HL-60/S4 treated with phorbol 12-myristate 13-acetate at 8.2 ng/mL for 4 days and 3 days (cell line): ENCODE data around the gene WLS.
"Not testable (repeated sequence)": the region's sequence is repeated elsewhere in the genome, so short reads cannot be mapped to it uniquely, and the experiment has no call there.

Experiments used
- in situ Hi-C: fragments of 300-500 bp; cut with MboI; formaldehyde crosslinking; loops from 2 replicates; pipeline ENCODE4 v1.15.0; 2022; ENCODE audit warnings: low sequenced_read_pairs

The WLS gene

DNA sequence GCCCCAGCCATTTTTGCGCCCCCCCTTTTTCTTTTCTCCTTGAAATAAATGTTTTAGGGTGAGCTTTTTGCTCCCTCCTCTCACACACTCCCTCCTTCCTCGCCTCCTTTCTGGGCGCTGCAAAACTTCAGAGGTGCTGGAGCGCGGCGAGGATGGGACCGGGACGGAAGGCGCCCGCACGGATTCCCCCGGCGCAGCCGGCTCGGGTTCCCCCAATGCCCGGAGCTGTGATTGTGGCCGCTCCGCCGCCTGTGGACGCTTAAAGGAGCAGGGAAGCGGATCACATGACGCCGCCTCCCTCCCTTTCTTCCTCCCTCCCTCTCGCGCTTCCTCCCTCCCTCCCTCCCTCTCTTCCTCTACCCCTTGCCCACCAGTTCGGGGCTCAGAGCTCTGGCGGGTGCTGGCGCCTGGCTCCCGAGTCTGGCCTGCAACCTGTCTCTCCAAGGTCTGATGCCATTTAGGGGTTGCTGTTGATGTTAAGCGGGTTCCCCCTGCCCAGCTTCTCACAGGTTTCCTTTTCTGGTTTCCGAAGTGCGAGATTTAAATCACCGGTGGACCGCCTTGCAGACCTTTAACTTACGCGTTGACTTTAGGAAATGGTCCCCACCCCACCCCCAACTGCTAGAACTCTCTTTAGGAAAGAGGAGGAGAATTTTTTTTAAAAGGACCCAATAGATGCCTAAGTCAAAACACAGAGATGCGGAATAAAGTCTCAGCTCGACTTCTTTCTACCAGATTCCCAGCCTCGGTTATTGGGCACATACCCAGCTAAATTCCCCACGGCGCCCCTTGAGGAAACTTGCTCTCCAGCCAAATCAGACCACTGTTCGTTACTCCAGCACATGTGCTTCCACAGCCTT, at the start of gene WLS:
WLS (minus strand) TSS at position 235 of the 860 bp plus-strand sequence; CDS start at position 11, 224 bp downstream.
- in situ Hi-C loops = no loop called here

DNA sequence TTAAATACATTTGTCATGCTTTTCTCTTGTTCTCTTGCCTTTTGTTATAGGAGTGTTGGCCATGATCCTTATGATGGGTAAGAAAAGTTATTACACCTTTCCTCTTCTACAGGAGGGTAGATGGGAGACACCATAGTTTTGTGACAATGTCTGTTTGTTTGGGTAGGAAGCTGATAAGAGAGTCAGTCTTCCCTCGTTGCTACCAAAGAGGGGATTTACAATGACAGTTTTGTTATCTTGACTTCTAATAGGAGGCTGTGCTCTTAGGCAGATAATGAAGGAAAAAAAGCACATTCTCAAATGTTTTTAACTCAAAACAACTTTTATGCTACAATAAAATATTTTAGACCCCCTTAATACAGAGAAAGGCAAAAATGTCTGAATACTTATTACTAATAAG, 48.0 kb upstream of the WLS start:
- in situ Hi-C loops = no loop called here

DNA sequence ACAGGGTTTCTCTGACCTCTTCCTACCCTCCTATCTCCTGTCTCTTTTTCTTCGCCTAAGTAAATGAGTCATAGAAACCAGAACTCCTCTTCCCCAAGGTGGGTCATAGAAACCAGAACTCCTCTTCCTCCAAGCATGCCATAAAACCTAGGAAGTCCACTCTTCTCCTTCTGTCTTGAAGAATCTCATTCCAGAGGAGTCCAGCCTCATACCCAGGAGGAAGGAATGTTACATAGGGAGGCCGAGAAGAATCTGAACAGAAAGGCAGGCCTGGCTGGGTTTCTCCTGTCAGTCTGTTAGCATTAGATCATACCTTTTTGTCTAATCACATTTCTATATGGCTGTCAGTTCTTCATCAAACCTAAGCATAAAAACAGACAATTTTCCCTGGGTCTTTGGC, 47.5 kb upstream of the WLS start:
- in situ Hi-C loops = no loop called here

DNA sequence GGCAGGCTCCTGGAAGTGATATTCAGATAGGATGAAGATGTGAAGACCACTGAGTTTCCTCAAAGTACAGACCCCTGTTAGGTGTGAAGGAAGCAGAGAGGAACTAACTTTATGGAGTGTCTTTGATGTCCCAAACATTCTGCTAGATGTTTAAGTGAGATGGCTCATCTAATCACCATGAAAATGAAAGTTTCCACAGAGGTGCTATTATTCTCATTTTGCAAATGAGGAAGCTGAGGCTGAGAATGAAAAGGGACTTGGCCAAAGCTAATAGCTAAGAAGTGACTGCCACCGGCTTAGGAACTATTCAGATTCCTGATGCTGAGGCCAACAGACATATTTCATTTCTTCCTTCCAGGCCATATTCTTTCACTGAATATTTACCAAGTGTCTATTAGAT, 45.9 kb upstream of the WLS start:
- in situ Hi-C loops = no loop called here

DNA sequence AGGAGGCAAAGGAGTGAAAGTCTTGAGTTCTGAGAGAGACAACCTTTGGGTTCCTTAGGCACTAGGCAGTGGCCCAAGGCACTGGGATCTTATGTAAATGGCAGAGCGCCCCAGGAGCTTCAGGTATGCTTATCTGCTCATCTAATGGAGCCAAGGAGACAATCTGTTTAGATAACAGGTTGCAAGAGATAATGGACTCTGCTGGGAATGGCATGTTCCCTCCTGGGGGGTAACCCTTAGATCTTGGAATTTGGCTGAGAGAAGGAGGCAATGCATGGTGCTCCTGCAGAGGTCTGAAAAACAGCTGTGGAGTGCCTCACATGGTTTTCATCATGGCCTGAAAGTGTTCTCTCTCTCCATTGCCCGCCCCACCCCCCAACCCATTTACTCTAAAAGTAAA, 44.1 kb upstream of the WLS start:
- in situ Hi-C loops = no loop called here

DNA sequence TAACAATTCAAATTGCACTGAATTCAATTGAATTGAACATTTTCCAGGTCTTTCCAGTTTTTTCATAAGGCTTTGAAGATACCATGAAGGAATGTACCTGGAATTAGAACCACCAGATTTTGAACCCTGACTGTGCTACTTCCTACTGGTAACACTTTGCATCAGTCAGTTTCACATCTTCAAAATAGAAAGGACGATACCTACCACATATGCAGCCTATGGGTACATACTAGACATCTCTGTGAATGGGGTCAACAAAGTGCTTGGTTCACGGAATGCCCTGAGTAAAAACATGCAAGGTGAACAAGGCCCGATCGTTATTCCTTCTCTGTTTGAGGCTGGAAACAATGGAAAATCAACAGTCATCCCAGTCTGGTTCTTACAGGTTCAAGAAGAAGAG, 41.2 kb upstream of the WLS start:
- in situ Hi-C loops = no loop called here

DNA sequence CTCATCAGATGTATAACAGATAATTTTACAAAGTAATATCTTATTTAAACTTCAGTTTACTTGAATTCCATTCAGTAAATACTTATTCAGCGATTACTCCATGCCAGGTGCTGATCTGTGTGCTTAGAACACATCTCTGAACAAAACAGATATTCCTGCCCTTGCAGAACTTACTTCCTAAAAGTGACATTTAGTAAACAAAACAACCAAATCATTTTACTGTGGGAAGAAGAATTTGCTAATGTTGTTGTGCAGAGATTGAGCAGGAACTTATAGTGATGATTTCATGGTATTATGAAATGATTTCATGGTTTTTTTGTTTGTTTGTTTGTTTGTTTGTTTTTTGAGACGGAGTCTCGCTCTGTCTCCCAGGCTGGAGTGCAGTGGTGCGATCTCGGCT, 39.3 kb upstream of the WLS start:
- in situ Hi-C loops = no loop called here

DNA sequence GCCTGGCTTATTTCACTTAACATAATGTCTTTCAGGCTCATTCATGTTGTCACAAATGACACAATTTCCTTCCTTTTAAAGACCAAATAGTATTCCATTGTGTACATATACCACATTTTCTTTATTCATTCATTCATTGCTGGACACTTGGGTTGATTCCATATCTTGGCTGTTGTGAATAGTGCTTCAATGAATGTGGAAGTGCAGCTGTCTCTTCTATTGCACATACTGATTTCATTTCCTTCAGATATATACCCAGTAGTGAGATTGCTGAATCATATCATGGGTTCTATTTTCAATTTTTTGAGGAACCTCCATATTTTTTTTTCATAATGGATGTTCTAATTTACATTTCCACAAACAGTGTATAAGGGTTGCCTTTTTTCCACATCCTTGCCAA, 38.6 kb upstream of the WLS start:
- in situ Hi-C loops = no loop called here

DNA sequence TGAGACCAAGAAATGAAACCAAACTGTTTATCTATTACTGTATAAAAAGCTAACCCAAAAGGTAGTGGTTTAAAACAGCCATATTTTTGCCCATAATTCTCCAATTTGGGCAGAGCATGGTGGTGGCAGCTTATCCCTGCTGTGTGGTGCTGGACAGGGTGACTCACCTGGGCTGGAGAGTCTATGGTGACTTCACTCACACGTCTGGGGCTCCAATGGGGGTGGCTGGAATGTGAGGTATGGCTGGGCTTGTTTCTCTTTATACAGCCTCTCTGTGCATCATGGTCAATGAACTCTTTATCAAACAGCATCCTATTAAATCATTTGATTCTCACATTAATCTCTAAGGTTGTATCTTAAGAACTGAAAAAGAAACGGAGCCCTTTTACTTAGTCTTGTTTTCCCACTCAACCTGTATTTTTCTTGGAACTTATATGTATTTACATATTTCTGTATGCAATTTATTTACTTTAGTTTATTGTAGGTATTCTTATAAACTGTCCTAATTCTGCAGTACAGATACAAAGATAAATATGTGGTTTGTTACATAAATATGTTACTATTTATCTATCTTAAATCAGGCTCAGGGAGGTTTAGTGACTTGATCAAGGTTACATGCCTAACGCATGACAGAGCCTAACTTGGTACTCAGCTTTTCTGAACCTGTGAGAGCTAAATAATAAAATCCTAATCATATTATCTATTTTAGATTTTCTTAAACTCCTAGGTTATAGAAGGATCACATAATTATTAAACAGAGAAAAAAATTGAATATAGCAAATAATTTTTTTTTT, 37.5 kb upstream of the WLS start:
- in situ Hi-C loops = no loop called here

DNA sequence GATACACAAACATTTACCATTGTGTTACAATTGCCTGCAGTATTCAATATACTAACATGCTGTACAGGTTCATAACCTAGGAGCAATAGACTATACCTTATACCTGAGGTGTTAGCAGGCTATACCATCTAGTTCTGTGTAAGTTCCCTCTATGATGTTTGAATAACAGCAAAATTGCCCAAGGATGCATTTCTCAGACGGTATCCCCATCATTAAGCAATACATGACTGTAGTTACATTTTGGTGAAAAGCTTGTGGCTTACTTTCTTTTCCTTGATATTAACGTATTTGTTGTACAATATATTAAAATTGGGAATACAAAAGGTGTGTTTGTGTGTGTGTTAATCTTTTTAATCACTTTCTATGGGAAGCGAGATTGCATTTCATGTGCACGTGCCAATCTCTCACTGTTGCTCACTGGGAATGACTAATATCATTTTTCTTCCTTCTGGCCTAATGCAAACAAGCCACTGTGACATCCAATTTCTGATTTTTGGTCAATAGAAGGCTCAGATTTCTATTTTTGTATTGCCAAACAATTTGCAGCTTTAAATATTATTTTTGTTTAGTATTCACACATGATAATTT, 36.7 kb upstream of the WLS start:
- in situ Hi-C loops = no loop called here

DNA sequence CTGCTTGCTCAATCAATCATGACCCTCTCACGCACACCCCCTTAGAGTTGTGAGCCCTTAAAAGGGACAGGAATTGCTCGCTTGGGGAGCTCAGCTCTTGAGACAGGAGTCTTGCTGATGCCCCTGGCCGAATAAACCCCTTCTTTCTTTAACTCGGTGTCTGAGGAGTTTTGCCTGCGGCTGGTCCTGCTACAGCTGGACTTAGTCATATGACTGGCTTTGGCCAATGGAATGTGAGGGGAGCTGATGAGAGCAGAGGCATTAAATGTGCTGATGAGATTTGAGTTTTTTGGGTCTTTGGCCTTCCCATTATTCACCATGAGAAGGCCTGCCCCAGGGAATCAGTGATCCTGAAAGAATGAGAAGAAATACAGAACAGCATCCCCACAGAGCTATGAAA, 24.5 kb upstream of the WLS start:
- in situ Hi-C loops = not testable (repeated sequence)

DNA sequence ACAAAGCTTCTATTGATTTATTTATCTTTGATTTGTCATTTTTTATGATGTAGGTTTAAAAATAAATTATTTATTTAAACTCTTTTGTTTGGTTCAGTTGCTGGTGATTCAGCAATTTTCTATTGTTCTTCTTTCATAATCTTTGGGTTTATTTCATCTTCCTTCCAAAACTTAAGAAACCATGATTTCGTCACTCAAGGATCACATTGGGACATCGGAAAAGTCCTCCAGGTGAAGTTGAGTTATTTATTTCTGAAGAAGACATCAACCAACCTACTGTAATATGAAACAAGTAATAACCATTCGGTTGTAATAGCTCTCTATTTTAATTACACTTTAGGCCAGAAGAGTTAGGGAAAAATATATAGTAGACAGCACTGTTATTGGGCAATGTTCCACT, 23.0 kb upstream of the WLS start:
- in situ Hi-C loops = no loop called here

DNA sequence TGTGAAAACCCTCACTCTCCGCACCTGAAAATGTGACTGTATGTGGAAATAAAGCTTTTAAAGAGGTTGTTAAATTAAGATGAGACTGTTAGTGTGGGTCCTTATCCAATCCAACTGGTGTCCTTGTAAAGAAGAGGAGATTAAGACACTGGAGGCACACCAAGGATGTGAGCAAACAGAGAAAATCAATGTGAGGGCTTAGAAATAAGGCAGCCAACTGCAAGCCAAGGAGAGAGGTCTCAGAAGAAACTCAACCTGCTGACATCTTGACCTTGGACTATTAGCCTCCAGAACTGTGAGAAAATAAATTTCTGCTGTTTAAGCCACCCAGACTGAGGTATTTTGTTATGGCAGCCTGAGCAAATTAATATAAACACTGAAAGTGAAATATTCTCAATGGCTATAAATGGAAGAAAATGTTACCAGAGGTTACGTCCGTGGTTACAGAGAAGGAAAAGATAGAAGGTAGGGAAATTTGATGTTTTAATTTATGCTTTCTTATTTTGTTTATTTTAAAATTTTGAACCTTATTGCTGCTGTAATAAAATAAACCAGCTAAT, 22.4 kb upstream of the WLS start:
- in situ Hi-C loops = no loop called here

DNA sequence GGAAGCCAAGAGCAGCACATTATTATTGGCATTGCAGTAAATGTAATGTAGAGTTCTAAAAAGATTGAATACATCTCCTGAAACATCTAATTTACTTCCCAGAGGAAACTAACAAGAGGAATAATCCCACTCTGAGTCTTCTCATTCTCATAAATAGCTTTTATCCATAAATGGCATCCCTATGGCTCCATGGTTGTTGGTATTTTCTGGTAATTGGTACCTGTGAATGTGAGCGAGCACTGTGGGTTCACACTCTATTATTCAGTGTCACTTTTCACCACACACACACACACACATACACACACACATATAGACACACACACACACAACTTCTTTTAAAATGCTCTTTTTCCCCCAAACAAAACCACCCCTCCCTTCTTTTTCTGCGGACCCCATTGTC, 4.7 kb upstream of the WLS start:
- in situ Hi-C loops = no loop called here

DNA sequence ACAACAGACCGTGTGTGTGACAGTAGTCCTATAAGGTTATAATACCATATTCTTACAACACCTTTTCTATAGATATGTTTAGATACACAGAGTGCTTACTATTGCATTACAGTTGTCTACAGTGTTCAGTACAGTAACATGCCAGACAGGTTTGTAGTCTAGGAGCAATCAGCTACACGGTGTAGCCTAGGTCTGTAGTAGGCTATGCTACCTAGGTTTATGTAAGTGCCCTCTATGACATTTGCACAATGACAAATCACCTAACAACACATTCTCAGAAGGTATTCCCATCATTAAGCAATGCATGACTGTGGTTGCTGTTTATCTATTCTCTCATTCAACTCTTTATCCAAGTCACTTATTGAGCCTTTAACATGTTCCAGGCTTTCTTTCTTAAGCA, 1.8 kb upstream of the WLS start:
- in situ Hi-C loops = no loop called here

DNA sequence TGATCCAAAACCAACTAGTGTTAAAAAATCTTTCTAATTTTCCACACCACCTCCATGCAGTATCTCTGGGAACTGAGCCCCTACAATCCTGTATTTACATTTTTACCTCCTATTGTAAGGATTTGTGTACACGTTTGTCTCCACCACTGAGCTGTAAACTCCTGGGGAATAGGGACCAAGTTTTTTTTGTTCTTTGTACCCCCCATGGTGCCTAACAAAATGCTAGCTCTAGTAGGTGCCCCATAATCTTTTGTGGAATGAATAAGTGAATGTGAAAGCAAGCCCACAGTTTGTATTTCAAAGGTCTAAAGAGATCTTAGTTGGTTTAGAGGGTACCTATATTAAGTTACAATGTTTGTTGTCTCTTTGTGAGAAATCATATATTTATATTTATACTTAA, 879 bp upstream of the WLS start:
- in situ Hi-C loops = no loop called here

DNA sequence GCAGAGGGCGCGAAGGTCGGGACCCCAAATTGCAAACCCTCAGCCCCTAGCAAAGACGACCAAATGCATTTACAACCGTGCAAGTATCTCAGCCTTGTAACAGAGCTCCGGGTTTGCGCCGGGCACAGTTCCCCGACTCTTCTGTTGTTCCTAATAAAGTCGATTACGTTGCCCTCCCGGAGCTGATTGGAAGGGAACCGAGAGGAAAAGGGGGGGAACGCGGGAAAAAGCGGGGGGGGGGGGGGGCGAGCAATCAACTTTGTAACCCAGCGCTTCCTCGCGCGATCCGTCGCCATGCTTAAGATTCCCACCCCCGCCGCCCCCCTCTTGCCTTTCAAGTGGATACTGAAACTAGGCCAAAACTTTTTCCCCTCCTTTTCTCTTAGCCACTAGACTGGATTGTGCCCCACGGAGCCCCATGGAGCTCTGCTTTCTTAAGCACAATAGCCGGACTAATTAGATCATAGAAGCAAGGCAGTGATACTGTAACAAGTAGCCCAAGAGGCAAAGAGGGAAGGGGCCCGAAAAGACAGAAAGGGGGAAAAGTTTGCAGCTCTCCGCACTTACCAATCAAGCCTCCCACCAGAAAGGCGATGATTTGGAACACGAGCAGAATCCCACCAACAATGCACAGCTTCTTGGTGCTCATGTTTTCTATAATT, 565 bp downstream of the WLS start:
- in situ Hi-C loops = no loop called here

DNA sequence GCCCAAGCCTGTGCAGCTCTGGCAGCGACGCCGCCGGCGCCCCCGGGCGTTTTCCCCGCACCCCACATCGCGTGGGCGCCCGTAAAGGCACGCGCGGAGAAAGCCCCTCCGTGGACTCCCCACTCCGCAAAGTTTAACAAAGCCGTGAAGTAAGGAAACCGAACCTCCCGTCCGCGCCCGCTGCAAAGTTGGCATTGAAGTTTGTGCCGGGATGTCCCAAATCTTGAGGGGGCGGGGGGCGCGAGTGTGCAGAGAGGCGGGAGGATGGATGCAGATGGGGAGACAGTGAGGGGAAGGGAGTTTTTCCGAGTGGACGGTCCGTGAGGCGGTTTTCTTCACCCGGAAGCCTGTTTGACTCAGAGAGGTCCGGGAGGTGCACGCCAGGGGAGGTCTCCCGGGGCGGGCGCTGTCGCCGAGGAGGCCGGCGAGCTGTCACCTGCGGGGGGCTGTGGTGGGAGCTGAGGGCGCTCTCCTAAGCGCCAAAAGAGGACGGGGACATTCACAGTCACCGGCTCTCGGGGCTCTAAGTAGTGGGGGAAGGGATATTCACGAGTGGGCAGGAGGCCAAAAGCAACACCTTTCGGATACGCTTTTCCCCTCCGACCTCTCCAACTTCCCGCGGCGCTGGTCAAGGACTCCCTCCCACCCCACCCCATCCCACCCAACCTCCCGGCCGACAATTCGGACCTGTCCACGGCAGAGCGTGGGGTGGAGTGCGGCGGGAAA, 1.3 kb downstream of the WLS start:
- in situ Hi-C loops = no loop called here

DNA sequence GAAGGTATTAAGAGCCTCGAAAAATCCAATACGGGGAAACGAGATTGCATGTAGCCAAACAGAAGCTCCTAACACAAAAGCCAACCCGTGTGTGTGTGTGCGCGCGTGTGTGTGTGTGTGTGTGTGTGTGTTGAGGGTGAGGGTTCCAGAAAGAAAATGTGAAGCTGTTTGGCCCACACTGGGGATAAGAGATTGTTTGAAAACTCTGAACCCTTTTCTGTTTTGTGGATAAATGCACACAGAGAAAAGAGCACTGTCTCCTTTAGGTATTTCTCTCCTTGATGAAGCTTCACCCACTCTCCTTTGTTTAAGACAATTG, 1.9 kb downstream of the WLS start:
- in situ Hi-C loops = no loop called here

DNA sequence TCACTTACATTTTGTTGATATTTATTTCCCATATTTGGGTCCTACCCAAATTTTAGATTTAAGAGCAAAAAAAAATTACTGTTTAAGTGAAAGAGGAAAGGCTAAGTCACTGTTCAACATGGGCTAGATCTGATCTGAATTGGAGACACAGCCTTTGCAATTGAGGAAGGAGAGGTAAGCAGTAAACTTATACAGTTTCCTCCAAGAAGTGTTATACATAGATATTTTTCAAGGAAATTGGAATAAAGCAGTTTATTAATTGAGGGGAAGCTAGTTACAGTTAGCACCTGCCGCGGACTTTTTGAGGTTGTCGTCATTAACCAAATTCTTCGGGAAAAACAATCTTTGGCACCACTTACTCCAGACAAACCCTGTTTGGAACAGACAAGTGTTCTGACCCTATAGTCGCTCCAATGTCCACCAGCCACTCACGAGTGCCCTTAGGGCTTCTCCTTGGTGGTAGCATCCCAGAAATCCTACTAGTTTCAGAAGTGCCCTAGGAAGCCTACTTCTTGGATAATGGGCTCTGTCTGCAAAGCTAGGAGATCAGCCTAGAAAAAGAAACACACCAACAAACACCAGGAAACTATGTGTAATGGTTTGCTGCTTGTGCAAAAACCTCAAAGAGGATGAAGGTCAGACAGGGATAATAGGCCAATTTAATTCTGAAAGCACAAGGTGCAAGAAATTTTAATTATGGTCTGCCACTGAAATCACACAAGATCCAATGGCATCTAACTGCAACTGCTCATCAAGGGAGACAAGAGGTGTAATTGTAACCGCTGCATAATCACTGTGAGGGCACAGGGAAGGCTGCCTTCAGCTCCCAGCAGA, 2.5 kb downstream of the WLS start:
- in situ Hi-C loops = no loop called here
